Activated CD4-positive, alpha-beta T cell treated with anti-CD3 and anti-CD28 coated beads for 36 hours (primary cell): ENCODE data around the gene LUC7L3. TPM values are rescaled to one million over a fixed set of nuclear protein-coding genes. Genes with fewer than 3 reads are reported as not detected.
A peak's percentile ranks its signal among the peaks of the same experiment; 100 is the strongest.
"Not testable (repeated sequence)": the region's sequence is repeated elsewhere in the genome, so short reads cannot be mapped to it uniquely, and the experiment has no call there.

Source experiments
- ATAC-seq: fragments of 200-7000 bp; cut with Tn5 transposase; one replicate; pipeline ENCODE4 v1.10.0; 2021; ENCODE audit warnings: mild to moderate bottlenecking, moderate library complexity
- CTCF ChIA-PET: fragments of 350-600 bp; sonication (Branson Sonifier 250); formaldehyde crosslinking; loops from one replicate; lab custom pipeline; 2021; ENCODE audit warnings: antibody characterized with exemption; lab: Charles Lee
- POLR2A ChIA-PET: fragments of 350-600 bp; sonication (Branson Sonifier 250); formaldehyde crosslinking; loops from one replicate; lab custom pipeline; 2021; ENCODE audit warnings: antibody characterized with exemption, inconsistent platforms; lab: Charles Lee
- DNase-seq: peaks from one replicate; pipeline ENCODE4 v3.0.0-alpha.2; 2020
- H3K27ac Mint-ChIP-seq: one replicate; pipeline ENCODE4 v1.8.0; 2021; ENCODE audit warnings: mixed read lengths
- H3K27me3 Mint-ChIP-seq: one replicate; pipeline ENCODE4 v1.8.0; 2021; ENCODE audit warnings: mixed read lengths
- H3K36me3 Mint-ChIP-seq: one replicate; pipeline ENCODE4 v1.8.0; 2021; ENCODE audit warnings: low read depth, mixed read lengths
- H3K4me1 Mint-ChIP-seq: one replicate; pipeline ENCODE4 v1.8.0; 2021; ENCODE audit warnings: mixed read lengths
- H3K4me3 Mint-ChIP-seq: one replicate; pipeline ENCODE4 v1.8.0; 2021; ENCODE audit warnings: mild to moderate bottlenecking, moderate library complexity, mixed read lengths
- H3K9me3 Mint-ChIP-seq: one replicate; pipeline ENCODE4 v1.8.0; 2021; ENCODE audit warnings: low read depth, mixed read lengths
- intact Hi-C, 2 experiments: fragments of 100-400 bp; cut with DNase I in 1 of 2; cut with micrococcal nuclease in 1 of 2; formaldehyde crosslinking; loops; one replicate each; pipeline versions ENCODE4 v1.14.2 to v1.15.1; 2022 to 2024; cut with DNase I, micrococcal nuclease
- total RNA-seq, 2 experiments: library from RNA; stranded (reverse); gene quantifications; one replicate each; pipeline ENCODE4 v1.2.3, GENCODE V29; 2021

Gene LUC7L3
- total RNA-seq, 2 experiments from 2014 or later: 112 to 120 TPM

GRCh38 chr17:50680543-50681262 is 38.7 kb upstream of the LUC7L3 start:
- intact Hi-C loops: loop anchor here in 1 of 2 experiments (2.0 kb wide), 1 partner anchor 134 kb away; the partner anchor contains the start of gene SPATA20
- CTCF ChIA-PET: interaction anchor here (1.1 kb wide), 1 partner anchor 48 kb away, joined by 3 read pairs; no protein-coding TSS in a partner anchor
- not testable (repeated sequence) for DNase-seq, H3K27me3 Mint-ChIP-seq, H3K4me1 Mint-ChIP-seq, H3K9me3 Mint-ChIP-seq, H3K27ac Mint-ChIP-seq, ATAC-seq, H3K4me3 Mint-ChIP-seq, H3K36me3 Mint-ChIP-seq
- POLR2A ChIA-PET: interaction anchor here (0.7 kb wide), 1 partner anchor 225 kb away, joined by 4 read pairs; no protein-coding TSS in a partner anchor

DNA sequence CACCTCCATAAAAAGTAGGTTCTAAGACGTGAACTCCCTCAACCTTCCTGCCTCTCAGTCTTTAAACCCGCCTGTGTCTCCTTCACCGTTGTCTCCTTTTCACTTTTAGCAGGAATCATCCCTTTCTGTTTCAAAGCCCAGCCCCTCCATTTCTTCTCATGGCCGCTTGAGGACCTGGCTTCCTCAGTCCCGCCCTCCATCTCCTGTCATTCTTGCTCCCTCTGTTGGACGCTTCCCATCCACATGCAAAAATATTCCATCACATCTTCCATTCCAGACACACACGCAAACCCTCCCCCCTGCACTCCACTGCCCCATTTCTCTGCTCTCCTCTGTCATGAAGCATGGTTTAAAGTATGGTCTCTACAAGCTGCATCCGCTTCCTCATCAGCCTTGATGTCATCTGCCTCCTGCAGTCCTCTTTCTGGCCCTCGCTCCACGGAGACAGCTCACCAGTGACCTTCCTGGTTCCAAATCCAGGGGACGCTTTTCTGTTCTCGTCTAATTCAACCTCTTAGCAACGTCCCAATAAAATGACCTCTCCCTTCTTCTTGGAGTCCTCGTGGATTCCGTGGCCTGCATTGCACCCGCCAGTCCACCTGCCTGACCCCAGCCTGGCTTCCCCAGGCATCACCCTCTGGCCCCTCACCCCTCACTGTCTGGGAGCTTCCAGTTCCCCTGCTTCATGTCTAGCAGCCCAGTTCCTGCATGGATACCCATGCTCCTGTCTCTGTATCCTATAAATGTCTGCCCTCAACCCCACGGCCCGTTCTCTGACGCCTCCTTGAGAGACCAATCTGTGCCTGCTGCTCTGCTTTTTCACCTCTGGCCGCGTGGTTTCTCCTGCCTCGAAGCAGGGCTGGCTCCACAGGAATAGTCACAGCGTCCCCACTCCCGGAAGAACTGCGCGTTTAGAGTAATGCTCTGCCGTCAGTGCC is 37.9 kb upstream of the LUC7L3 start:
- H3K27ac Mint-ChIP-seq: no peak overlapping the region
- CTCF ChIA-PET: interaction anchor here (0.5 kb wide), 1 partner anchor 425 kb away, joined by 3 read pairs; no protein-coding TSS in a partner anchor
- POLR2A ChIA-PET: no interaction called here

GRCh38 chr17:50682441-50682840 is 37.0 kb upstream of the LUC7L3 start:
- Mint-ChIP-seq H3K36me3 (no peaks in the 10 kb centered on the region), H3K9me3 (no peaks in the 10 kb centered on the region), H3K4me1 (peaks cover 4% of the 10 kb centered on the region), H3K4me3 (no peak overlapping the region), H3K27me3 (peaks cover 6% of the 10 kb centered on the region), H3K27ac (no peak overlapping the region)
- ChIA-PET CTCF (interaction anchor here (1.0 kb wide), 1 partner anchor 36 kb away, joined by 3 read pairs; no protein-coding TSS in a partner anchor), POLR2A (no interaction called here)
- no peak for ATAC-seq
- intact Hi-C loops: no loop called here
- DNase-seq: no peak

More for the DNA sequence above, 37.9 kb upstream of the LUC7L3 start:
- H3K4me1 Mint-ChIP-seq: peaks cover 4% of the 10 kb centered on the region
- no peak for DNase-seq
- peak; percentile 36 for ATAC-seq
- intact Hi-C loops: loop anchor here in 1 of 2 experiments (2.0 kb wide), 1 partner anchor 135 kb away; the partner anchor contains the start of gene SPATA20
- peaks cover 9% of the 10 kb centered on the region for H3K27me3 Mint-ChIP-seq
- no peaks in the 10 kb centered on the region for H3K36me3 Mint-ChIP-seq
- no peak overlapping the region for H3K4me3 Mint-ChIP-seq
- no peaks in the 10 kb centered on the region for H3K9me3 Mint-ChIP-seq

DNA sequence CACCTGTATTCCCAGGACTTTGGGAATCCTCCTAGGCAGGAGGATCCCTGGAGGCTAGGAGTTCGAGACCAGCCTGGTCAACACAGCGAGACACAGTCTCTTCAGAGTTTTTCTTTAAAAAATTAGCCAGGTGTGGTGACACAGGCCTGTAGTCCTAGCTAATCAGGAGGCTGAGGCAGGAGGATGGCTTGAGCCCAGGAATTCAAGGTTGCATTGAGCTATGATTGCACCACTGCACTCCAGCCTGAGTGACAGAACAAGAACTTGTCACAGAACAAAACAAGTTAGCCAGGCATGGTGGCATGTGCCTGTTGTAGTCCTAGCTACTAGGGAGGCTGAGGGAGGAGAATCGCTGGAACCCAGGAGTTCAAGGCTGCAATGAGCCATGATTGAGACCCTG is 36.5 kb upstream of the LUC7L3 start:
- POLR2A ChIA-PET: no interaction called here
- no peak overlapping the region for H3K27ac Mint-ChIP-seq
- CTCF ChIA-PET: interaction anchor here (1.0 kb wide), 1 partner anchor 36 kb away, joined by 3 read pairs; no protein-coding TSS in a partner anchor
- intact Hi-C loops: no loop called here
- no peak for ATAC-seq
- H3K9me3 Mint-ChIP-seq: no peaks in the 10 kb centered on the region
- H3K27me3 Mint-ChIP-seq: peaks cover 6% of the 10 kb centered on the region
- H3K36me3 Mint-ChIP-seq: no peaks in the 10 kb centered on the region
- no peak for DNase-seq
- no peak overlapping the region for H3K4me3 Mint-ChIP-seq
- H3K4me1 Mint-ChIP-seq: peaks cover 4% of the 10 kb centered on the region

DNA sequence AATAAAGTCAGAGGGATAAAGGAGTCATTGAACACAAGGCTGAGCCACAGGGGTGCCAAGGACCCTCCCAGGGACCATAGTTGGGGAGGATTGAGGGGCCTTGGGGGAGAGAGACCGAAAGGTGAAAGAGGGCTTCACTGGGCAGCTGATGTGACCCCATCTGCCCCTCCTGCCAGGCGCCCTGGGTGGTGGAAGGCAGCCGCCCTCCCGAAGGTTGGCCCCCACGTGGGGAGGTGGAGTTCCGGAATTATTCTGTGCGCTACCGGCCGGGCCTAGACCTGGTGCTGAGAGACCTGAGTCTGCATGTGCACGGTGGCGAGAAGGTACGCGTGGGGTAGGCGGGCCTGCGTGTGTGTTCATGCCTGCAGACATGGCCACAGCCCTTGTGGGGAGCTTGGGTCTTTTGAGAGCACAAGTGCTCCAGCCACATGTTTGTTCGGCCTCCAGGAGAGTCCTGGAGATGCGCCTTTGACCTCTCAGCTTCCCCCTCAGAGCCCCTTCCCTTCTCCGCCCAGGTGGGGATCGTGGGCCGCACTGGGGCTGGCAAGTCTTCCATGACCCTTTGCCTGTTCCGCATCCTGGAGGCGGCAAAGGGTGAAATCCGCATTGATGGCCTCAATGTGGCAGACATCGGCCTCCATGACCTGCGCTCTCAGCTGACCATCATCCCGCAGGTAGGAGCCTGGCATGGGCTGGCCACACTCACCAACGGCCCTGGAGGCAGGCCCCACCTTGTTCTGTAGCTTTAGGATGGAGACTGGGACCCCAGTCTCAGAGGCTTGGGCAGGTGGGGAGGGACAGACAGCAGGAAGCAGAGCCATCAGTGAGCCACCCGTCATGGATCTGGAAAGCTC is 35.7 kb upstream of the LUC7L3 start:
- peaks cover 6% of the 10 kb centered on the region for H3K27me3 Mint-ChIP-seq

DNA sequence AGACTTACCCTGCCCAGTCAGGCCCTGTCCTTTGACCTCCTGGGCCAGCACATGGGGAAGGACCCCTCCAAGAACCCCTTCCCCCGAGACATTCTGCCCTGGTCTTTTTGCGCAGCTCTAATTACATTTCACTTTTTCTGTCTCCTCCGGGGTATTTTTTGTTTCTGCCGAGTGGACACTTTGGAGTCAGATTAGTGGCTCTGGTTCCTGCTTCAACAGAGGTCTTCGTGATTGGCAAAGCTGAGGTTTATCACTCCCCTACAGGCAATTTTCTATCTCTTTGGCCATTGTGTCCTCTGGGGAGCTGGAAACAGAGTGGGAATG is 35.2 kb upstream of the LUC7L3 start:
- ATAC-seq (no peak), DNase-seq (no peak)
- peaks cover 4% of the 10 kb centered on the region for H3K4me1 Mint-ChIP-seq
- H3K4me3 Mint-ChIP-seq: no peak overlapping the region
- peaks cover 6% of the 10 kb centered on the region for H3K27me3 Mint-ChIP-seq
- no peaks in the 10 kb centered on the region for H3K9me3 Mint-ChIP-seq
- no peak overlapping the region for H3K27ac Mint-ChIP-seq
- CTCF ChIA-PET: interaction anchor here (0.5 to 0.8 kb wide), 4 partner anchors 40 to 241 kb away, joined by 3 to 4 read pairs (median 3); no protein-coding TSS in a partner anchor
- no peaks in the 10 kb centered on the region for H3K36me3 Mint-ChIP-seq
- POLR2A ChIA-PET: no interaction called here
- intact Hi-C loops: no loop called here

More for the DNA sequence above, 35.7 kb upstream of the LUC7L3 start:
- ATAC-seq: no peak
- H3K27ac Mint-ChIP-seq: no peak overlapping the region
- ChIA-PET CTCF (interaction anchor here (0.5 to 0.8 kb wide), 4 partner anchors 41 to 240 kb away, joined by 3 to 4 read pairs (median 3); no protein-coding TSS in a partner anchor), POLR2A (no interaction called here)
- no peak for DNase-seq
- H3K4me3 Mint-ChIP-seq: no peak overlapping the region
- intact Hi-C loops: no loop called here
- H3K36me3 Mint-ChIP-seq: no peaks in the 10 kb centered on the region
- no peaks in the 10 kb centered on the region for H3K9me3 Mint-ChIP-seq
- peaks cover 4% of the 10 kb centered on the region for H3K4me1 Mint-ChIP-seq

DNA sequence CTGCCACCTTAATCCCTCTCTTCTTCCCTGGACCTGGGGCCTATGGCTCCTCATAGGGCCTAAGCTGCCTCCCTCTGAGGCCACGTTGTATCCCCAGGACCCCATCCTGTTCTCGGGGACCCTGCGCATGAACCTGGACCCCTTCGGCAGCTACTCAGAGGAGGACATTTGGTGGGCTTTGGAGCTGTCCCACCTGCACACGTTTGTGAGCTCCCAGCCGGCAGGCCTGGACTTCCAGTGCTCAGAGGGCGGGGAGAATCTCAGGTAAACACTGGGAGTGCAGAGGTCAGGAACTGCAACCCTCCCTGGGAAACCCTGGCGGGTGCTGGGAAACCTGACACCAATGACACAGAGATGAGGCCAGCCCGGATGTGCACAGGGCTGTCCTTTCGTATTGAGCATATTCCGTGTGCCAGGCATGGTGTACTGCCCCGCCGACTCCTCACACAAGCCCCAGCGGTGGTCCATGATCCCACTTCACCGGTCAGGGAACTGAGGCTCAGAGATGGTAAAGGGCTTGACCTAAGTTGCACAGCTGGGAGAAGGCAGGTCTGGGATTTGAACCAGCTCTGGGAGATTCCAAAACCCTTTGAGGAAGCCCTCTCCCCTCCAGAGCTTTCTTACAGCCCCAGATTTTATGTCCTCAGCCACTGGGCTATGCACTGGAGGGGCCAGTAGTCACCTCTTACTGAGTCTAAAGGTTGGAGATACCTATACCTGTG is 34.6 kb upstream of the LUC7L3 start:
- no peaks in the 10 kb centered on the region for H3K9me3 Mint-ChIP-seq
- CTCF ChIA-PET: interaction anchor here (0.6 to 0.8 kb wide), 3 partner anchors 40 to 241 kb away, joined by 3 to 4 read pairs (median 3); no protein-coding TSS in a partner anchor
- DNase-seq: no peak
- peaks cover 4% of the 10 kb centered on the region for H3K4me1 Mint-ChIP-seq
- H3K4me3 Mint-ChIP-seq: no peak overlapping the region
- ATAC-seq: no peak
- no peaks in the 10 kb centered on the region for H3K36me3 Mint-ChIP-seq
- H3K27me3 Mint-ChIP-seq: peaks cover 6% of the 10 kb centered on the region
- intact Hi-C loops: no loop called here
- POLR2A ChIA-PET: no interaction called here
- H3K27ac Mint-ChIP-seq: no peak overlapping the region

GRCh38 chr17:50685334-50685665 is 34.1 kb upstream of the LUC7L3 start:
- Mint-ChIP-seq H3K4me1 (peaks cover 4% of the 10 kb centered on the region), H3K4me3 (no peak overlapping the region), H3K9me3 (no peaks in the 10 kb centered on the region), H3K36me3 (no peaks in the 10 kb centered on the region), H3K27ac (no peak overlapping the region), H3K27me3 (peaks cover 4% of the 10 kb centered on the region)
- DNase-seq: no peak
- ATAC-seq: no peak
- intact Hi-C loops: no loop called here
- POLR2A ChIA-PET: no interaction called here
- CTCF ChIA-PET: interaction anchor here (0.6 kb wide), 1 partner anchor 140 kb away, joined by 3 read pairs; no protein-coding TSS in a partner anchor

DNA sequence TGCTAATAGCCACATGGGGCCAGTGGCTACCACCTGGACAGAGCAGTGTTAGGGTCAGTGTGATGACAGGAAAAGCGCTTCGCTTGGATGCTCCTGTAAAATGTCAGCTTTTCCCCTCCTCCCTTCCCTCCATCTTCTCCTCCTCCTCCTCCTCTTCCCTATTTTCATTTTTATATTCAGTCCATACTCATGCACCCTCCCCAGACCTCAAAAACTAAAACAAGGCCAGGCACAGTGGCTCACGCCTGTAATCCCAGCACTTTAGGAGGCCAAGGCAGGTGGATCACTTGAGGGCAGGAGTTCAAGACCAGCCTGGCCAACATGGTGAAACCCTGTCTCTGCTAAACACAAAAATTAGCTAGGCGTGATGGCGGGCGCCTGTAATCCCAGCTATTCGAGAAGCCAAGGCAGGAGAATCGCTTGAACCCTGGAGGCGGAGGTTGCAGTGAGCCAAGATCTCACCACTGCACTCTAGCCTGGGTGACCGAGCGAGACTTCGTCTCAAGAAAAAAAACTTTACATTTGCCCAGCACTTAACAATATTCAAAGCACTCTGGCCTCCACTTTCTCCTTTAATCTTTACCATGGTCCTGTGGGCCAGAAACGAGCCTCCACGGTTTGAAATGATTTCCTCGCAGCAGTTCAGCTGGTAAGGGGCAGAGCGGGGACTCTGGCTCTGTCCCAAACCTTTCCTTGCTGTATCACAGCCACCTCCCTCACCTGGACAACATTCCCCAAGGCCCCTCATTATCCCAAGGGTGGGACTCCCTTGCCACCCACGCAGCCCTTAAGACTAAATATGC is 33.5 kb upstream of the LUC7L3 start:
- Mint-ChIP-seq H3K9me3 (no peaks in the 10 kb centered on the region), H3K36me3 (no peaks in the 10 kb centered on the region), H3K4me3 (no peak overlapping the region), H3K27ac (no peak overlapping the region), H3K4me1 (peaks cover 4% of the 10 kb centered on the region), H3K27me3 (peaks cover 4% of the 10 kb centered on the region)
- POLR2A ChIA-PET: no interaction called here
- DNase-seq (no peak), ATAC-seq (no peak)
- intact Hi-C loops: no loop called here
- CTCF ChIA-PET: no interaction called here
